NOMO-1 (cell line): ENCODE data around the gene PLEKHM1.

Source experiments
- DNase-seq, 2 experiments: peaks; one replicate each; lab custom pipeline; 2025; ENCODE audit not compliant: unreplicated experiment in 2 of 2; lab: John Stamatoyannopoulos, UW

Gene PLEKHM1

GRCh38 chr17:45405250-45406086 lies 85.1 kb downstream of the PLEKHM1 start:
- no peak for DNase-seq

- DNase-seq = no peak
These were observed 85.7 kb downstream of the PLEKHM1 start for GRCh38 chr17:45404870-45405249.

GRCh38 chr17:45403906-45404490 lies 86.5 kb downstream of the PLEKHM1 start:
- no peak for DNase-seq

DNA sequence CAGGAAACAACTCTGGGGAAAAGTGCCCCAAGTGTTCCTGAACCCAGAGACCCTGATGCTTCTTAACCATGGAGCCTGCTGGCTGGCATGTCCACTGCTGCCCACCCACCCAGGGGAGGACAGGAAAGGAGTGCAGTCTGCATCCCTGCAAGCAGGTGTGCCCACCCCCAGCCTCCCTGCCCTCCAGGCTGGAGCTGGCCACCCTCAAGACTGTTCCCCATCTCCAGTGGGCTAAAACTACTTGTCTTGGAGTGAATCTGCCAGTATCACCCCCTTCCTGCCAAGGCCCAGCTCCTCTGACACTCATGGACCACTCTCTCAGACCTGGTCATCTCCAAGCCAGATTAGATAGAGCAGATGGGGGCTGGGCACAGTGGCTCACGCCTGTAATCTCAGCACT lies 87.6 kb downstream of the PLEKHM1 start:
- DNase-seq = no peak

- DNase-seq = no peak
These were observed 91.7 kb downstream of the PLEKHM1 start for GRCh38 chr17:45398800-45399199.

DNA sequence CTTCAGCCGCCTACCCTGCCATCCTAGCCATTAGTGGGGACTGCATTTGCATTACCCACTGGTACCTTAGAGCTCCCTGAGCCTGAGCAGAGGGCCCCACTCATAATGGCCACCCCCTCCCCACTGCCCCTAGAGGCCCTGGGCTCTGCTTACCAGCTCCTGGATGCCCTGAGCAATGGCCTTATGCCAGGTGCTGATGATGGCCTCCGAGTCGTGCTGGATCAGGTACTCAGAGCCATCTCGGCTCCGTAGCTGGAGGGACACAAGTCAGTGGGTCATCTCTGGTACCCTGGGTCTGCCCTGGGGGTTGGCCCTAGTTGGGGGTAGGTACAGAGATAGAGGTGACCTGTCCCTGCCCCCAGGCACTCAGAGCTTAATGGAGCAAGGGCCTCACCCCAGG lies 92.7 kb downstream of the PLEKHM1 start:
- no peak for DNase-seq

- no peak for DNase-seq
These were observed 93.9 kb downstream of the PLEKHM1 start for GRCh38 chr17:45396496-45397205.

GRCh38 chr17:45395569-45396415 lies 94.7 kb downstream of the PLEKHM1 start:
- no peak for DNase-seq

- peak in 1 of 2 experiments; percentile 24 for DNase-seq
These were observed 95.5 kb downstream of the PLEKHM1 start for GRCh38 chr17:45394913-45395568.

GRCh38 chr17:45394564-45394912 lies 96.0 kb downstream of the PLEKHM1 start:
- no peak for DNase-seq

- no peak for DNase-seq
These were observed 96.4 kb downstream of the PLEKHM1 start for GRCh38 chr17:45394091-45394490.

DNA sequence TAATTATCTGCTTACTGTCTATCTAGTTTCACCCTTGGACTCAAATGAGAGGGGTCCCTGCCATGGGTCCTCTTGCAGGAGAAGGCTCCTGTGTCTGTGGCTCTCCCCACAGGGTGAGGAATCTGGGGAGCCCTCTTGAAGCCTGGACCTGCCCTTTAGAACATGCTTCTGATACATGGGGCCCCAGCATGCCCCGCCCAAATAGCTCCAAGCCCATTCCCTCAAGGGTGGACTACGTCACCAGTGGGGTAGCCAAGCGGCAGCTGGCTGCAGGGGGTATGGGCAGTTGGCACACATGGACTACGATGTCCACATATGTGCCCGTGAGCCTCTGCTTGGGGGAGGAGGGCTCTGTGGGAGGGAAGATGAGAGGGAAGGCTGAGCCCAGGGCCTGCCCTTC lies 97.1 kb downstream of the PLEKHM1 start:
- DNase-seq = no peak

DNA sequence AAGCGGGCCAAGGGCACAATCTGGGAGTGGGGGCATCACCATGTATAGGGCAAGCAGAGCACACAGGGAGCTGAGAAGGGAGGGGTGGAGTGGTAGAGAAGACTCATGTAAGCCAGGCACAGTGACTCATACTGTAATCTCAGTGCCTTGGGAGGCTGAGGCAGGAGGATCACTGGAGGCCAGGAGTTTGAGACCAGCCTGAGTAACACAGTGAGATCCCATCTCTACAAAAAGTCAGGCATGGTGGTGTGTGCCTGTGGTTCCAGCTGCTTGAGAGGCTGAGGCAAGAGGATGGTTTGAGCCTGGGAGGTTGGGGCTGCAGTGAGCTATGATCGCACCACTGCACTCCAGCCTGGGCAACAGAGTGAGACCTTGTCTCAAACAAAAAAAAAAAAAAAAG lies 98.6 kb downstream of the PLEKHM1 start:
- DNase-seq = no peak

GRCh38 chr17:45391291-45391690 lies 99.2 kb downstream of the PLEKHM1 start:
- no peak for DNase-seq

GRCh38 chr17:45389354-45389753 lies 101.2 kb downstream of the PLEKHM1 start:
- no peak for DNase-seq

- no peak for DNase-seq
These were observed 101.8 kb downstream of the PLEKHM1 start for GRCh38 chr17:45388604-45389325.

DNA sequence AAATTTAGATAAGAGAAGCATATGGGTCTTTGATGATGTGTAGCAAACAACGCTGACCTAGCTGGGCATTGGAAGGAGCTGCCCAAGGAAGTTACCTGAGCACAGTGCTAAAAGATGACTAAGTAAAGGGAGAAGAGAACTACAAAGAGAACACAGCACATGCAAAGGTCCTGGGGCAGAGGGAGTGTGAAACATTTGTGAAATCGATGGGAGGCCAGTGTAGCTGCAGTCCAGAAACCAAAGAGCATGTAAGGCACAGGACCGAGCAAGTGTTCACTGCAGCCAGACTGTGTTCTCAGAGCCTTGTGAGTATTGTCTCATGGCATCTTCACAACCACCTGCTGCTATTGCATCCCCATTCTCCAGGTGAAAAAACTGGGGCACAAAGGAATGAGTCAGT lies 102.8 kb downstream of the PLEKHM1 start:
- DNase-seq = no peak

DNA sequence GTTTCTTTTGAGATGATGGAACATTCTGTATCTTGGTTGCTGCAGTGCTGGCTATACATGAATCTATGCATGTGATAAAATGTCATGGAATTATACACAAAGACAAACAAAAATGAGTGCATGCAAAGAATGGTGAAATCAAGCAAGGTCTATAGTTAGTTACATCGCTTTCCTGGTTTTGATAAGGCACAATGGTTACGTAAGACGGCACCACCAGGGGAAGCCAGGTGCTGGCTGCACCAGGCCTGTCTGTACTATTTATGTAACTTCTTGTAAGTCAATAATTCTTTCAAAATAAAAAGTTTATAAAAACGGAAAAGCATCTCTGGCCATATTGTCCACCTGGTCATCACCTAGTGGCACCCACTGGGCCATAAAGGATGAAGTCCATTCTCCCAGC lies 104.3 kb downstream of the PLEKHM1 start:
- peak in 1 of 2 experiments; percentile 15 for DNase-seq
